ENCODE data around the gene AUNIP.

The AUNIP gene

DNA sequence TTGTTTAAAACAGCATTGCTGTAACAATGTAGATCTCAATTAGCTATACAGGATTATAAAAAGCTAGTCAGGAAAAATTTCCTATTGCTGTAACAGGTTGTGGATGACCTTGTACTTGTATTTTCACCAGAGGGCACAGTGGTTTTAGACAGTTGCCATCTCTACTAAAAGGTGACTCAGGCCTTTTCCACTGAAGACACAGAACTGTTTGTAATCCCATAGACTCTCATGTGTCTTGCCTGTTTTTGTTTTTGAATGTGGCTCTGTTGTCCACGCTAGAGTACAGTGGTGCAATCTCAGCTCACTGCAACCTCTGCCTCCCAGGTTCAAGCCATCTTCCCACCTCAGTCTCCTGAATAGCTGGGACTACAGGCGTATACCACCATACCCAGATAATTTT is 33.7 kb downstream of the AUNIP start:
- Histone ChIP-seq H2AFZ (ENCODE audit: low read length) (no peak overlapping the region), H3K79me2 (ENCODE audit: insufficient read depth, low read length) (no peaks in the 10 kb centered on the region), H3K27ac (ENCODE audit: low read depth, low read length, poor library complexity, severe bottlenecking) (no peak overlapping the region), H3K4me3 (ENCODE audit: low read depth, low read length, poor library complexity, severe bottlenecking) (no peak overlapping the region), H3K9ac (ENCODE audit: low read length) (no peak overlapping the region), H3K9me2 (ENCODE audit: low read depth, low read length) (no peaks in the 10 kb centered on the region), H3F3A (ENCODE audit: insufficient read depth, low read length) (no peaks in the 10 kb centered on the region), H3K9me3 (ENCODE audit: low read length) (no peaks in the 10 kb centered on the region), H3K4me1 (ENCODE audit: insufficient read depth, low read length, severe bottlenecking) (peaks cover 17% of the 10 kb centered on the region), H3K36me3 (ENCODE audit: insufficient read depth, low read length) (peaks cover 39% of the 10 kb centered on the region), H3K4me2 (ENCODE audit: low read length) (no peak overlapping the region), H4K20me1 (ENCODE audit: insufficient read depth, low read length) (no peaks in the 10 kb centered on the region), H3K27me3 (ENCODE audit: insufficient read depth, low read length) (no peaks in the 10 kb centered on the region)
- TF ChIP-seq EZH2 (IDR thresholded peaks at IDR 0.05; ENCODE audit: borderline replicate concordance, low read length), result no peak
- TF ChIP-seq, protein P1, sequence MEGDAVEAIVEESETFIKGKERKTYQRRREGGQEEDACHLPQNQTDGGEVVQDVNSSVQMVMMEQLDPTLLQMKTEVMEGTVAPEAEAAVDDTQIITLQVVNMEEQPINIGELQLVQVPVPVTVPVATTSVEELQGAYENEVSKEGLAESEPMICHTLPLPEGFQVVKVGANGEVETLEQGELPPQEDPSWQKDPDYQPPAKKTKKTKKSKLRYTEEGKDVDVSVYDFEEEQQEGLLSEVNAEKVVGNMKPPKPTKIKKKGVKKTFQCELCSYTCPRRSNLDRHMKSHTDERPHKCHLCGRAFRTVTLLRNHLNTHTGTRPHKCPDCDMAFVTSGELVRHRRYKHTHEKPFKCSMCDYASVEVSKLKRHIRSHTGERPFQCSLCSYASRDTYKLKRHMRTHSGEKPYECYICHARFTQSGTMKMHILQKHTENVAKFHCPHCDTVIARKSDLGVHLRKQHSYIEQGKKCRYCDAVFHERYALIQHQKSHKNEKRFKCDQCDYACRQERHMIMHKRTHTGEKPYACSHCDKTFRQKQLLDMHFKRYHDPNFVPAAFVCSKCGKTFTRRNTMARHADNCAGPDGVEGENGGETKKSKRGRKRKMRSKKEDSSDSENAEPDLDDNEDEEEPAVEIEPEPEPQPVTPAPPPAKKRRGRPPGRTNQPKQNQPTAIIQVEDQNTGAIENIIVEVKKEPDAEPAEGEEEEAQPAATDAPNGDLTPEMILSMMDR (IDR thresholded peaks at IDR 0.05; ENCODE audit: low read length), result no peak

DNA sequence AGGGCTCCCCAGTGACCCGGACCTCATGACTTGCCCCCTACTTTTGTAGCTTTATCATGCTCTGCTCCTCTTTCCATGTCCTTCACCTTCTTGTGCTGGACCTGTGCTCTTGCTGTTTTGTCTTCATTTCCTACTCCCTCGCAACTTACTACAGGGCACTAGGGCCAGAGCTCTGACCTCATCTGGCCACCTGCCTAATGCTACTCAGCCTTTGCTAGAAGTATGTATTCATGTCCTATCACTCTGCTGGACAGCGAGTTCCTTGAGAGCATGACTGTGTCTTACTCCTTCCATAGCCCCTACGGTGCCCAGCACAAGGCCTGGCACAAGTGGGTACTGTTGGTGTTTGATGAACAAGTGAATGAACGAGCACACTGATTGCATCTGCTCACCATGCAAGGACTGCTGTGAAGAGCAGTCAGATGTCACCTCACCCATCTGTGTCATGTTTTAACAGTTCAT is 37.6 kb downstream of the AUNIP start:
- Histone ChIP-seq H3K4me3 (ENCODE audit: low read depth, low read length, poor library complexity, severe bottlenecking) (peak overlapping the region; percentile 84), H3K9me2 (ENCODE audit: low read depth, low read length) (no peaks in the 10 kb centered on the region), H2AFZ (ENCODE audit: low read length) (no peak overlapping the region), H3F3A (ENCODE audit: insufficient read depth, low read length) (no peaks in the 10 kb centered on the region), H3K27me3 (ENCODE audit: insufficient read depth, low read length) (no peaks in the 10 kb centered on the region), H3K9me3 (ENCODE audit: low read length) (no peaks in the 10 kb centered on the region), H3K4me2 (ENCODE audit: low read length) (peak overlapping the region; percentile 89), H3K9ac (ENCODE audit: low read length) (peak overlapping the region; percentile 75; the same call in 1 of the 2 replicates), H3K79me2 (ENCODE audit: insufficient read depth, low read length) (no peaks in the 10 kb centered on the region), H3K36me3 (ENCODE audit: insufficient read depth, low read length) (peaks cover 7% of the 10 kb centered on the region; the same call in 1 of the 2 replicates), H3K4me1 (ENCODE audit: insufficient read depth, low read length, severe bottlenecking) (peaks cover 25% of the 10 kb centered on the region), H4K20me1 (ENCODE audit: insufficient read depth, low read length) (no peaks in the 10 kb centered on the region), H3K27ac (ENCODE audit: low read depth, low read length, poor library complexity, severe bottlenecking) (no peak overlapping the region)
- TF ChIP-seq, protein P1 (IDR thresholded peaks at IDR 0.05; ENCODE audit: low read length), result no peak
- TF ChIP-seq EZH2 (IDR thresholded peaks at IDR 0.05; ENCODE audit: borderline replicate concordance, low read length), result no peak

DNA sequence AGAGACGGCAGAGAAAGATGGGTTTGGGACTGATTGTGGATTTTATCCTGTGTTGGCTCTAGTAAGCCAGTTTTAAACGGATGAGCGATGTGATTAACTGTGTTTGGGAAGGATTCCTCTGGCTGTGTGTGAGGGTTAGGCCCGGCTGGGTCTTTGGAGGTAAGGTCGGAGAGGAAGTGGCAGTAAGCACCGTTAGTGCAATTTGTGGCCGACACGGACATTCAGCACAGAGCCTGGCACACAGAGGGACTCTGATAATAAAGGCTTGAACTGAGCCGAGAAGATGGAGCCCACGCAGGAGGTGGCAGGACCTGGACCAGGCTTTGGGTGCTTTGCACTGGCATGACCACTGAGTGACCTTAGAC is 38.2 kb downstream of the AUNIP start:
- TF ChIP-seq, protein P1 (IDR thresholded peaks at IDR 0.05; ENCODE audit: low read length), result no peak
- TF ChIP-seq EZH2 (IDR thresholded peaks at IDR 0.05; ENCODE audit: borderline replicate concordance, low read length), result no peak
- Histone ChIP-seq H3K4me3 (ENCODE audit: low read depth, low read length, poor library complexity, severe bottlenecking) (peak overlapping the region; percentile 84), H2AFZ (ENCODE audit: low read length) (no peak overlapping the region), H3K9ac (ENCODE audit: low read length) (peak overlapping the region; percentile 75), H3F3A (ENCODE audit: insufficient read depth, low read length) (no peaks in the 10 kb centered on the region), H3K27ac (ENCODE audit: low read depth, low read length, poor library complexity, severe bottlenecking) (peak overlapping the region; percentile 53), H4K20me1 (ENCODE audit: insufficient read depth, low read length) (no peaks in the 10 kb centered on the region), H3K79me2 (ENCODE audit: insufficient read depth, low read length) (no peaks in the 10 kb centered on the region), H3K4me1 (ENCODE audit: insufficient read depth, low read length, severe bottlenecking) (peaks cover 25% of the 10 kb centered on the region), H3K9me3 (ENCODE audit: low read length) (no peaks in the 10 kb centered on the region), H3K36me3 (ENCODE audit: insufficient read depth, low read length) (peaks cover 2% of the 10 kb centered on the region; the same call in 1 of the 2 replicates), H3K27me3 (ENCODE audit: insufficient read depth, low read length) (no peaks in the 10 kb centered on the region), H3K9me2 (ENCODE audit: low read depth, low read length) (no peaks in the 10 kb centered on the region), H3K4me2 (ENCODE audit: low read length) (peak overlapping the region; percentile 89)
